Natural killer cell (primary cell): Measurements from ENCODE around the gene CRADD. TPM values are rescaled to one million over a fixed set of nuclear protein-coding genes. Genes with fewer than 3 reads are reported as not detected.
"Not testable (repeated sequence)": the region's sequence is repeated elsewhere in the genome, so short reads cannot be mapped to it uniquely, and the experiment has no call there.

Experiments
- ATAC-seq, 3 donors: fragments of 150-1000 bp in 2 of 3; fragments of 200-7000 bp in 1 of 3; cut with Tn5 transposase; 1 replicate in 1 of 3; 2 replicates in 2 of 3; pipeline ENCODE4 v1.10.0; 2021; ENCODE audit warnings: mild to moderate bottlenecking in 2 of 3, moderate library complexity in 2 of 3
- DNase-seq, 2 donors: peaks; one replicate each; pipeline versions ENCODE4 v3.0.0 to v3.0.0-alpha.2; 2013 to 2021; ENCODE audit warnings: mixed read lengths in 1 of 2
- H3K27ac ChIP-seq: one replicate; pipeline ENCODE4 v1.5.1; 2013; ENCODE audit warnings: mild to moderate bottlenecking, low read length
- H3K27me3 ChIP-seq: one replicate; pipeline ENCODE4 v1.6.1; 2013; ENCODE audit warnings: low read length; ENCODE audit not compliant: control insufficient read depth, insufficient read depth
- H3K36me3 ChIP-seq: one replicate; pipeline ENCODE4 v1.6.1; 2013; ENCODE audit warnings: low read length; ENCODE audit not compliant: control insufficient read depth, insufficient read depth
- H3K4me1 ChIP-seq: one replicate; pipeline ENCODE4 v1.6.1; 2013; ENCODE audit warnings: low read length; ENCODE audit not compliant: control insufficient read depth, insufficient read depth
- H3K4me3 ChIP-seq: one replicate; pipeline ENCODE4 v1.5.1; 2013; ENCODE audit warnings: low read length
- H3K9me3 ChIP-seq: one replicate; pipeline ENCODE4 v1.6.1; 2013; ENCODE audit warnings: low read length; ENCODE audit not compliant: control insufficient read depth, insufficient read depth
- H3K27ac Mint-ChIP-seq, 2 donors: one replicate each; pipeline ENCODE4 v1.8.0; 2022; ENCODE audit warnings: mild to moderate bottlenecking in 2 of 2, mixed read lengths in 2 of 2, moderate library complexity in 1 of 2
- H3K27me3 Mint-ChIP-seq, 2 donors: one replicate each; pipeline ENCODE4 v1.8.0; 2022; ENCODE audit warnings: low read depth in 2 of 2, mixed read lengths in 2 of 2
- H3K36me3 Mint-ChIP-seq: one replicate; pipeline ENCODE4 v1.8.0; 2022; ENCODE audit warnings: mixed read lengths
- H3K4me1 Mint-ChIP-seq, 2 donors: one replicate each; pipeline ENCODE4 v1.8.0; 2022; ENCODE audit warnings: mixed read lengths in 2 of 2
- H3K4me3 Mint-ChIP-seq: one replicate; pipeline ENCODE4 v1.8.0; 2022; ENCODE audit warnings: mild to moderate bottlenecking, moderate library complexity, mixed read lengths
- H3K9me3 Mint-ChIP-seq, 2 donors: one replicate each; pipeline ENCODE4 v1.8.0; 2022; ENCODE audit warnings: mixed read lengths in 2 of 2
- WGBS: methylation state at CpG from one replicate; pipeline ENCODE4 v1.1.7; 2013; ENCODE audit warnings: missing lambda C conversion rate; ENCODE audit not compliant: insufficient coverage; 5-methylcytosine and 5-hydroxymethylcytosine counted together
- intact Hi-C: fragments of 100-400 bp; cut with micrococcal nuclease; formaldehyde crosslinking; loops from one replicate; pipeline ENCODE4 v1.14.2; 2022
- total RNA-seq, 4 donors: library from RNA; stranded (reverse); fragments of 120-200 nt in 1 of 4; gene quantifications; one replicate each; pipeline versions ENCODE4 v1.2.3 to v1.2.4, GENCODE V29; 2013 to 2022
- TF ChIP-seq, protein P1 (sequence below): fragments of 200-600 bp; IDR thresholded peaks from one replicate; pipeline ENCODE4 v1.8.0; 2022; ENCODE audit warnings: antibody characterized with exemption

CRADD gene
- total RNA-seq, 3 donors from 2014 or later (not counting 1 experiment from before 2014, with no cell fraction given), result 19.1 to 27.5 (median 26.4) TPM

DNA sequence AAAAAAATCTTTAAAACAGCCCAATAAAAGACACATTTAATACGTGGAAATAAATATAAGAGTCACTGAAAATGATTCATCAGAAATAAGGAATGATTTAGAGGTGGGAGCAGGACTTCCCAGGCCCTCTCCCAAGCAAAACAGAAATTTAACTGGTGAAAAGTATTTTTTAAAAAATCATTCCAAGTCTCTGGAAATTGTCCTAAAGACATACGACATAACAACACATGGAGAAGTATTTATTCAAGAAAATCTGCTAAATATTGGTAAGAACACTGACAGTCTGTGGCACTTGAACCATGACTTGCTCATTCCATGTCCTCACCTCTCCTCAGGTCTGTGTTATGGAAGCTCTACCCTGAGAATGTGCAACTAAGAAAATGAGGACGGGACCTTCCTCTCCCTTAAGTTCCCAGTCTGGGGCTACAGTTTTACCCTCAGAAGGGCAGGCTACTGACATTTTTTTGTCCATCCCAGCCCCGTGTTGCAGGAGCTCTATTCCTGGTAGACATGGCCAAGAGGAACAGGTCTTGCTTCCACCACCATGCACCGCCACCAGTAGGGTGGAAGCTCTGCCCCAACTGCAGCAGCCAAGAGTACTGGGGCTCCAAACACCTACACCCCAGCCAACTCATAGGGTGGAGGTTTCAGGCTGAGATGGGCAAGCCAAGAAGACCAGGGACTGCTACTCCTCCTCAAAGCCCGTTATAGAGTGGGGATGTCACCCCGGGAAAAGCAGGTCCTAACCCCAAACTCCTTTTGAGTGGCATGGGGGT, 193.0 kb downstream of the CRADD start:
- Mint-ChIP-seq H3K4me3 (no peak overlapping the region), H3K27ac (no peak overlapping the region), H3K27me3 (no peaks in the 10 kb centered on the region), H3K36me3 (peaks cover 73% of the 10 kb centered on the region), H3K4me1 (no peaks in the 10 kb centered on the region), H3K9me3 (peaks cover 21 to 46% of the 10 kb centered on the region in 2 donors)
- ATAC-seq (no peak), DNase-seq (no peak)
- 93% methylated on average over 4 of the region's 7 CpGs for WGBS
- Histone ChIP-seq H3K27me3 (no peaks in the 10 kb centered on the region), H3K9me3 (peaks cover 8% of the 10 kb centered on the region), H3K36me3 (no peaks in the 10 kb centered on the region), H3K4me3 (no peak overlapping the region), H3K27ac (no peak overlapping the region), H3K4me1 (no peaks in the 10 kb centered on the region)
- TF ChIP-seq, protein P1, sequence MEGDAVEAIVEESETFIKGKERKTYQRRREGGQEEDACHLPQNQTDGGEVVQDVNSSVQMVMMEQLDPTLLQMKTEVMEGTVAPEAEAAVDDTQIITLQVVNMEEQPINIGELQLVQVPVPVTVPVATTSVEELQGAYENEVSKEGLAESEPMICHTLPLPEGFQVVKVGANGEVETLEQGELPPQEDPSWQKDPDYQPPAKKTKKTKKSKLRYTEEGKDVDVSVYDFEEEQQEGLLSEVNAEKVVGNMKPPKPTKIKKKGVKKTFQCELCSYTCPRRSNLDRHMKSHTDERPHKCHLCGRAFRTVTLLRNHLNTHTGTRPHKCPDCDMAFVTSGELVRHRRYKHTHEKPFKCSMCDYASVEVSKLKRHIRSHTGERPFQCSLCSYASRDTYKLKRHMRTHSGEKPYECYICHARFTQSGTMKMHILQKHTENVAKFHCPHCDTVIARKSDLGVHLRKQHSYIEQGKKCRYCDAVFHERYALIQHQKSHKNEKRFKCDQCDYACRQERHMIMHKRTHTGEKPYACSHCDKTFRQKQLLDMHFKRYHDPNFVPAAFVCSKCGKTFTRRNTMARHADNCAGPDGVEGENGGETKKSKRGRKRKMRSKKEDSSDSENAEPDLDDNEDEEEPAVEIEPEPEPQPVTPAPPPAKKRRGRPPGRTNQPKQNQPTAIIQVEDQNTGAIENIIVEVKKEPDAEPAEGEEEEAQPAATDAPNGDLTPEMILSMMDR, result no peak
- intact Hi-C loops, result no loop called here

DNA sequence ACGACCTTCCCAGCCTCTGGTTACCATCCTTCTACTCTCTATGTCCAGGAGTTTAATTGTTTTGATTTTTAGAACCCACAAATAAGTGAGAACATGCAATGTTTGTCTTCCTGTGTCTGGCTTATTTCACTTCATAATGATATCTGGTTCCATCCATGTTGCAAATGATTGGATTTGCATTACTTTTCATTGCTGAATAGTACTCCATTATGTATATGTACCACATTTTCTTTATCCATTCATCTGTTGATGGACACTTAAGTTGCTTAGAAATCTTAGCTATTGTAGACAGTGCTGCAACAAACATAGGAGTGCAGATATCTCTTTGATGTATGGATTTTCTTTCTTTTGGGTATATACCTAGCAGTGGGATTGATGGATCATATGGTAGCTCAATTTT, 194.4 kb downstream of the CRADD start:
- Mint-ChIP-seq H3K36me3 (peaks cover 74% of the 10 kb centered on the region), H3K9me3 (peaks cover 18 to 55% of the 10 kb centered on the region in 2 donors)
- DNase-seq, H3K4me1 ChIP-seq, H3K27ac ChIP-seq, H3K4me3 ChIP-seq, H3K36me3 ChIP-seq, H3K27me3 ChIP-seq, H3K27ac Mint-ChIP-seq, H3K4me3 Mint-ChIP-seq, H3K9me3 ChIP-seq, intact Hi-C loops, H3K27me3 Mint-ChIP-seq, ATAC-seq, H3K4me1 Mint-ChIP-seq: not testable (repeated sequence)
- 75% methylated on average over 1 of the region's 1 CpG for WGBS

DNA sequence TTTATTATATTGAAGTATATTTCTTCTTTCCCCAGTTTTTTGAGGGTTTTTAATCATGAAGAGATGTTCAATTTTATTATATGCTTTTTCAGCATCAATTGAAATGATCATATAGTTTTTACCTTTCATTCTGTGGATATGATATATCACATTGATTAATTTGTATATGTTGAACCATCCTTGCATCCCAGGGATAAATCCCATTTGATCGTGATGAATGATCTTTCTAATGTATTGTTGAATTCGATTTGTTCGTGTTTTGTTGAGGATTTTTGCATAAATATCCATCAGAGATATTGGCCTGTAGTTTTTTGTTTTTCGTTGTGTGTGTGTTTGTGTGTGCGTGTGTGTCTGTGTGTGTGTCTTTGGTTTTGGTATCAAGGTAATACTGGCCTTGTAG, 196.4 kb downstream of the CRADD start:
- Mint-ChIP-seq H3K36me3 (peaks cover 62% of the 10 kb centered on the region), H3K9me3 (peaks cover 17 to 57% of the 10 kb centered on the region in 2 donors), H3K27me3 (no peaks in the 10 kb centered on the region), H3K4me3 (no peak overlapping the region), H3K4me1 (no peaks in the 10 kb centered on the region), H3K27ac (no peak overlapping the region)
- no peak overlapping the region for H3K4me3 ChIP-seq
- TF ChIP-seq, protein P1, result no peak
- H3K36me3 ChIP-seq, result no peaks in the 10 kb centered on the region
- peaks cover 10% of the 10 kb centered on the region for H3K9me3 ChIP-seq
- WGBS, result 95% methylated on average over 4 of the region's 5 CpGs
- H3K27ac ChIP-seq, result no peak overlapping the region
- H3K4me1 ChIP-seq, result no peaks in the 10 kb centered on the region
- intact Hi-C loops, result no loop called here
- no peak for ATAC-seq
- H3K27me3 ChIP-seq, result no peaks in the 10 kb centered on the region
- no peak for DNase-seq

DNA sequence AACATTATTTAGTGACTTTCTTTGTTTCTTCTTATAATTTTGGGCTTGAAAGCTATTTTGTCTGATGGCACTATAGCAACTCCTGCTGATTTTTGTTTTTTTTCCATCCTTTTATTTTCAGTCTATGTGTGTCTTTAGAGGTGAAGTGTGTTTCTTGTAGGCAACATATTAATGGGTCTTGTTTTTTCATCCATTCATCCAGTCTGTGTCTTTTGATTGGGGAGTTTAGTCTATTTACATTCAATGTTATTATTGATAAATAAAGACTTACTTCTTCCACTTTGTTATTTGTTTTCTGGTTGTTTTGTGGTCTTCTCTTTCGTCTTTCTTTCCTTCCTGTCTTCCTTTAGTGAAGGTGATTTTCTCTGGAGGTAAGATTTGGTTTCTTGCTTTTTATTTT, 198.0 kb downstream of the CRADD start:
- Mint-ChIP-seq H3K4me1 (peaks cover 2 to 5% of the 10 kb centered on the region in 2 donors), H3K9me3 (peaks cover 13 to 44% of the 10 kb centered on the region in 2 donors), H3K36me3 (peaks cover 49% of the 10 kb centered on the region), H3K4me3 (no peak overlapping the region), H3K27ac (no peak overlapping the region), H3K27me3 (no peaks in the 10 kb centered on the region)
- TF ChIP-seq, protein P1, result no peak
- ATAC-seq (no peak), DNase-seq (no peak)
- H3K27me3 ChIP-seq, result no peaks in the 10 kb centered on the region
- H3K4me3 ChIP-seq, result no peak overlapping the region
- no CpG with 5 or more reads among the region's 1 CpG for WGBS
- no peaks in the 10 kb centered on the region for H3K4me1 ChIP-seq
- peaks cover 6% of the 10 kb centered on the region for H3K9me3 ChIP-seq
- H3K36me3 ChIP-seq, result no peaks in the 10 kb centered on the region
- H3K27ac ChIP-seq, result no peak overlapping the region
- intact Hi-C loops, result no loop called here
